Fibroblast of pulmonary artery (primary cell): ENCODE data around the gene CPN2.
A peak's percentile ranks its signal among the peaks of the same experiment; 100 is the strongest.

Source experiments
- DNase-seq: peaks from one replicate; pipeline ENCODE4 v3.0.0-alpha.2; 2010; ENCODE audit warnings: low read depth
- H3K4me3 ChIP-seq: replicated peaks from 2 replicates; pipeline ENCODE4 v1.5.1; 2011; ENCODE audit warnings: low read depth, mild to moderate bottlenecking, control low read depth, low read length, moderate library complexity
- TF ChIP-seq, protein P1 (sequence below): IDR thresholded peaks from 2 replicates; pipeline ENCODE4 v1.5.1; 2011; ENCODE audit warnings: mild to moderate bottlenecking, control low read depth, low read length, inconsistent platforms; ENCODE audit errors: missing control alignments

CPN2 gene

DNA sequence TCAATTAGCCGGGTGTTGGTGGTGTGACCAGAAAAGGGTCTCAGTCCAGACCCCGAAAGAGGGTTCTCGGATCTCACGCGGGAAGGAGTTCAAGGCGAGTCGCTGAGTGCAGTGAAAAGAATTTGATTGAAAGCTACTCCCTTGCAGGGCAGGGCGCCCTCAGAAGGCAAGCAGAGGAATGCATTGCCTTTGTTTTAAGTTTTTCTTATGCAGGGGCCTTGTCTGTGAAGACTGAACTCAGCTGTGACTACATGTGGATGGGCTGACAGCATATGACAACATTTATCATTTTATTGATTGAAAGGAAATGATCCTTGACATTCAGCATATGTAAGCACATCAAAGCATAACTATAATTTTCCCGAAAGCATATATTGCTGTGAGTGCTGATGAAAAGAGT lies 11.8 kb downstream of the CPN2 start:
- TF ChIP-seq, protein P1, sequence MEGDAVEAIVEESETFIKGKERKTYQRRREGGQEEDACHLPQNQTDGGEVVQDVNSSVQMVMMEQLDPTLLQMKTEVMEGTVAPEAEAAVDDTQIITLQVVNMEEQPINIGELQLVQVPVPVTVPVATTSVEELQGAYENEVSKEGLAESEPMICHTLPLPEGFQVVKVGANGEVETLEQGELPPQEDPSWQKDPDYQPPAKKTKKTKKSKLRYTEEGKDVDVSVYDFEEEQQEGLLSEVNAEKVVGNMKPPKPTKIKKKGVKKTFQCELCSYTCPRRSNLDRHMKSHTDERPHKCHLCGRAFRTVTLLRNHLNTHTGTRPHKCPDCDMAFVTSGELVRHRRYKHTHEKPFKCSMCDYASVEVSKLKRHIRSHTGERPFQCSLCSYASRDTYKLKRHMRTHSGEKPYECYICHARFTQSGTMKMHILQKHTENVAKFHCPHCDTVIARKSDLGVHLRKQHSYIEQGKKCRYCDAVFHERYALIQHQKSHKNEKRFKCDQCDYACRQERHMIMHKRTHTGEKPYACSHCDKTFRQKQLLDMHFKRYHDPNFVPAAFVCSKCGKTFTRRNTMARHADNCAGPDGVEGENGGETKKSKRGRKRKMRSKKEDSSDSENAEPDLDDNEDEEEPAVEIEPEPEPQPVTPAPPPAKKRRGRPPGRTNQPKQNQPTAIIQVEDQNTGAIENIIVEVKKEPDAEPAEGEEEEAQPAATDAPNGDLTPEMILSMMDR = peak; percentile 15
- H3K4me3 ChIP-seq = no peak overlapping the region
- no peak for DNase-seq

DNA sequence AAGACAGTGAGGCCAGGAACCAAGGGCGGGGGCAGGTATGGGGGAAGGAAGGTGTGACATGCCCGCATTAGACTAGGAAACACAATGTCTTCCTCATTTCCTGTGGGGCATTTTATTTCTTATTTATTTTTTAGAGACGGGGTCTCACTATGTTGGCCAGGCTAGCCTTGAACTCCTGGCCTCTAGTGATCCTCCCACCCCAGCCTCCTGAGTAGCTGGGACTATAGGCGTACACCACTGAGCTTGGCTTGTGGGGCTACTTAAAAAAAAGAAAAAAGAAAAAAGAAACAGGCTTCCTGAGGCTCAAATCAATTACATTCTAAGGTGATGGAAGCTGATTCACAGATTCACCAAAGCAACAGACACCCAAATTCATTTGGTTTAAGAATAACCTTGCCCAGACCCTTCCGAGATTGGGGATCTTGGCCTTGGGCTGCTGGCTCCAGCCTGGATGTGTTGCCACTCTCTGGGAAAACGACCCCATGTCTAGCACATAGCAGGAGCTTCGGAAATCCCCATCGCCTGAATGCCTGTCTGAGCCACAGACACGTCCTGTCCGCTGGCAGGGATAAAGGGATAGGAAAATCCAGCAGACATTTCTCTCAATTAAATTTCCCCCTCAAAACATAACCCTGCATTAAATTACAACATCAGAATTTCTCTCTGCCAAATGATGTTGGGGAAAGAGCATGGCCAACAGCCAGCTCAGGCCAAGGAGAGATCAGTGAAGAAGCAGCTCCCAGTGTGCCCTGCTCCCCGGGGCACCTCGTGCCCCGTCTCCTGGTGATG lies 13.0 kb downstream of the CPN2 start:
- H3K4me3 ChIP-seq = no peak overlapping the region
- peak; percentile 32 for DNase-seq
- TF ChIP-seq, protein P1 = no peak

DNA sequence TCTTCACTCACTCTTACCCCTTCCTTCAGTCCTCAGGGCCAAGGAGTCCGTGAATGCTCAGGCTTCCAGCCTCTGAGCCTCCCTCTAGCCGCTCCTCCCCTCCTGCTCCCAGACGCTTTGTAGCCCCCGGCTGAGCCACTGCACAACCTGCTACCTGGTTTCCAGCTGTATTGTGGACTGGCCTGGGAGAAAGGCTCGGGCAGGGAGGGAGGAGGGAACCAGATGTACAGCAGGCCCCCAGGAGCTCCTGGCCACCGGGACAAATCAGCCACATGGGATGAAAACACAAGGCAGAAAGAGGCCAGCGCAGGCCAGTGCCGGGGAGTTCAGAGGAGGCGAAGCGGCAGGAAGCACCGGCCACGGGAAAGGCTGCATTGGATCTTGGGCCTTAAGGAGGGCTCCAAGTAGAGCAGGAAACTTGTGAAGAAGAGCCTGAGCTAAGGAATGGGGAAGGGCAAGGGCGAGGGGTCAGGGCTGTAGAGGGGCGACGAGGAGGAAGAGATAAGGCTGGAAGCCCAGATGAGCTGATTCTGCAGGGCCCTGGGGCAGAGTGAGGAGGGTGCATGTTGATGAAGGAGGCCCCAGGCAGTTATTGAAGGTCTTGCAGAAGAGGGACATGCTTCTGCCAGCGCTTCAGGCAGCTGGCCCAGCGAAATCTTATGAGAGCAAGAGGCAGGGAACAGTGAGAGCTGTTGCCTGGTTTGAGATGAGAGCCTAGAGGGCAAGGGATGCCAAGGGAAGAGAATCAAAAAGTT lies 14.3 kb downstream of the CPN2 start:
- no peak overlapping the region for H3K4me3 ChIP-seq
- TF ChIP-seq, protein P1 = no peak
- no peak for DNase-seq

DNA sequence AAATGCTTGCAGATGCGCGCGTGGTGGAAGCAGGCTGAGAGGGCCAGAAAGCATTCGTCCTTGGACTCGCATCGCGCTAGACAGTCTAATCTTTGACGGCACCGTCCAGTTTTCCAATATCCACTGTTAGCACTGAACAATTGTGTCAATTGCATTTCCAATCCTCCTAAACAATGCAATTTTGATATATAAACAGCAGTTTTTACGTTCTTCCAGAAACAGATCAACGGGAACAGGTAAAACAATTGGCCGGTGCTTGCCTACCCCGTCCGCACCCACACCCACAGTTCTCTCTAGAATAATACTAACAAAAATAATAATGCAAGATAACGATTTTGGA lies 17.2 kb downstream of the CPN2 start:
- TF ChIP-seq, protein P1 = no peak
- no peak overlapping the region for H3K4me3 ChIP-seq
- no peak for DNase-seq

DNA sequence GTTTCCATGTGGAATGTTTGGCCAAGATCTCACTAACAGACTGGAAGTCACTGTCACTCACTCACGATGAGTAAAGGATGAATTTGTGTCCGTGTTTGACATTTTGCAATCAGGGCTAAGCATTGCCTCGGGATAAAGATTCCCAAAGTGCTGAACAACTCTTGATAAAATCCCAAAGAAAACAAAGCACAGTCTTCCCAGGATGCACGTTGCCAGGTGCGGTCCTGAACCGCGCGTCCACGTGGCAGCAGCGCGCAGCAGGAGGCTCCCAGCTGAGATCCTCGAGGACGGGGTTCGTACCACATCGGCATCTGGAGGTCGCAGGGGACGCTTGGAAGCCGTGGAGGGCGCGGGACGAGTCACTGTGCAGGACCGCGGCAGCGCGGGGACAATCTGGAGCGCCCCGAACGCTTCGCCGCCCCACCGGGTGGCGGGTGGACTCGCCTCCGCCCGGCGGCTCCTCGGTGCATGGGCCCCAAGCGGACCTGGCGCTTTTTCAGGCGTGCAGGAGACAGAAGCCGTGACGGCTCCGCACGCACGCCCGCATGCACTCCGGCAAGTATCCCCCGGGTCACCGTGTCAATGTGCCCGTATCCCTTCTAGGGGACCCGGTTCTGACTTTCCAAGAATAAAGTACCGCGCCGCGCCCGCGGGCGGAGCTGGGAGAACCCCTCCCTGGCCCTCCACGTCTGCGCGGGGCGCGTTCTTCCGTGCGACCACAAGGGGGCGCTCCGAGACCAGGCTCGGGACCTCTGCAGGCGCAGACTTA lies 17.7 kb downstream of the CPN2 start:
- TF ChIP-seq, protein P1 = peak; percentile 87
- peak overlapping the region; percentile 52 for H3K4me3 ChIP-seq

DNA sequence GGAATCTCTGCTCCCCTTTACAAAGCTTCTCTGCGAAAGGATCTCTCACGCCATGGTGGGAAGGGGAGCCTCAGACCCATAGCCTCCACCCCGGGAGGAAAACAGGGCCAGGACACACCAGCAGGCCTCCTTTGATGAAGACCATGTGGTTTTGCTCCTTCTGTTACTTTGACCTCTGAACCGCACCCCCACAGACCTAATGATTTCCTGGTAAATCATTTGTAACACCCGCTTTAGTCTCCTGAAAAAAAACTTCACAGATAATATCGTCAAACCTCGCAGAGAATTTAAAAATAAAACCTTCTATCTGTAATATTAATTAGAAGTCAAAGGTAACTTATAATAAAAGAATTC lies 18.3 kb downstream of the CPN2 start:
- H3K4me3 ChIP-seq = no peak overlapping the region
- TF ChIP-seq, protein P1 = no peak

More for the DNA sequence above, 17.7 kb downstream of the CPN2 start:
- peak; percentile 86 for DNase-seq

More for the DNA sequence above, 18.3 kb downstream of the CPN2 start:
- DNase-seq = no peak
